ENCODE data around the gene NT5C1B. TPM values are rescaled to one million over a fixed set of nuclear protein-coding genes. Genes with fewer than 3 reads are reported as not detected.

The NT5C1B gene
- polyA plus RNA-seq, 1 donor from 2014 or later, result not detected

DNA sequence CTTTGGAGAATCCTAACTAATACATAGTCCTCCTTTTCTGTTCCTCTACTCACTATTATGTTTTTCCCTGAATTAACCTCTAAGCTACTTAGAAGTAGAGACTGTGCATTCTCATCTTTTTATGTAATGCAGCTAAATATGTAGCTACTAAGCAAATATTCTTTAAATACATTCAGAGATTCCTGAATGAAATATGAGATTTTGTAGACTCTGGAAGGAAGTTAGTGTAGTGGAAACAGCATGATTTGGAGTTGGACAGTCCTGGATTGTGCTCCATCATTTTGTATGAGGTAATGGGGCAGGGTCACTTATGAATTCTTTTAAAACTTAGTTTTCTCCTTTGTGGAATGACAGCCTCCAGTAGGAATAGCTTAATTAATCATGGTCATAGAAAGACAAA lies 24.7 kb upstream of the NT5C1B start:
- no peaks in the 10 kb centered on the region for H3K9me2 ChIP-seq (ENCODE audit: insufficient read depth, low read length)
- no peaks in the 10 kb centered on the region for H3K9me3 ChIP-seq (ENCODE audit: low read length)
- no peak for TF ChIP-seq SMC3 (conservative IDR thresholded peaks at IDR 0.05; ENCODE audit: poor library complexity)
- TF ChIP-seq TAF1 (IDR thresholded peaks at IDR 0.05; ENCODE audit: low read depth), result no peak
- no peak for TF ChIP-seq RAD21 (conservative IDR thresholded peaks at IDR 0.05)
- H3F3A ChIP-seq (ENCODE audit: insufficient read depth, low read length, poor library complexity, severe bottlenecking), result no peaks in the 10 kb centered on the region
- H3K4me2 ChIP-seq (ENCODE audit: low read length), result no peak overlapping the region
- no peaks in the 10 kb centered on the region for H3K79me2 ChIP-seq (replicated peaks; ENCODE audit: insufficient read depth, low read length)
- H3K4me3 ChIP-seq (ENCODE audit: low read length), result no peak overlapping the region
- no peaks in the 10 kb centered on the region for H3K27me3 ChIP-seq (ENCODE audit: insufficient read depth, low read depth, low read length)
- no peak overlapping the region for H3K27ac ChIP-seq (ENCODE audit: low read length)
- no peaks in the 10 kb centered on the region for H4K20me1 ChIP-seq (ENCODE audit: insufficient read depth)
- no peak overlapping the region for H3K9ac ChIP-seq (ENCODE audit: low read length)
- no peaks in the 10 kb centered on the region for H3K36me3 ChIP-seq (ENCODE audit: insufficient read depth, low read length)
- no peak overlapping the region for H2AFZ ChIP-seq (ENCODE audit: low read depth, low read length)

- no peaks in the 10 kb centered on the region for H3K36me3 ChIP-seq (ENCODE audit: insufficient read depth, low read length)
- H3F3A ChIP-seq (ENCODE audit: insufficient read depth, low read length, poor library complexity, severe bottlenecking), result no peaks in the 10 kb centered on the region
- H3K9ac ChIP-seq (ENCODE audit: low read length), result no peak overlapping the region
- TF ChIP-seq MXI1 (conservative IDR thresholded peaks at IDR 0.05; ENCODE audit: poor library complexity, severe bottlenecking), result no peak
- TF ChIP-seq SMC3 (conservative IDR thresholded peaks at IDR 0.05; ENCODE audit: poor library complexity), result no peak
- TF ChIP-seq EP300 (conservative IDR thresholded peaks at IDR 0.05; ENCODE audit: poor library complexity, severe bottlenecking), result no peak
- TF ChIP-seq RAD21 (conservative IDR thresholded peaks at IDR 0.05), result no peak
- no peak for TF ChIP-seq TAF1 (IDR thresholded peaks at IDR 0.05; ENCODE audit: low read depth)
- TF ChIP-seq POLR2AphosphoS5 (IDR thresholded peaks at IDR 0.05), result no peak
- TF ChIP-seq EZH2 (IDR thresholded peaks at IDR 0.05; ENCODE audit: borderline replicate concordance, insufficient read depth, low read length, poor library complexity, severe bottlenecking), result no peak
- TF ChIP-seq, protein P1, sequence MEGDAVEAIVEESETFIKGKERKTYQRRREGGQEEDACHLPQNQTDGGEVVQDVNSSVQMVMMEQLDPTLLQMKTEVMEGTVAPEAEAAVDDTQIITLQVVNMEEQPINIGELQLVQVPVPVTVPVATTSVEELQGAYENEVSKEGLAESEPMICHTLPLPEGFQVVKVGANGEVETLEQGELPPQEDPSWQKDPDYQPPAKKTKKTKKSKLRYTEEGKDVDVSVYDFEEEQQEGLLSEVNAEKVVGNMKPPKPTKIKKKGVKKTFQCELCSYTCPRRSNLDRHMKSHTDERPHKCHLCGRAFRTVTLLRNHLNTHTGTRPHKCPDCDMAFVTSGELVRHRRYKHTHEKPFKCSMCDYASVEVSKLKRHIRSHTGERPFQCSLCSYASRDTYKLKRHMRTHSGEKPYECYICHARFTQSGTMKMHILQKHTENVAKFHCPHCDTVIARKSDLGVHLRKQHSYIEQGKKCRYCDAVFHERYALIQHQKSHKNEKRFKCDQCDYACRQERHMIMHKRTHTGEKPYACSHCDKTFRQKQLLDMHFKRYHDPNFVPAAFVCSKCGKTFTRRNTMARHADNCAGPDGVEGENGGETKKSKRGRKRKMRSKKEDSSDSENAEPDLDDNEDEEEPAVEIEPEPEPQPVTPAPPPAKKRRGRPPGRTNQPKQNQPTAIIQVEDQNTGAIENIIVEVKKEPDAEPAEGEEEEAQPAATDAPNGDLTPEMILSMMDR (IDR thresholded peaks at IDR 0.05; ENCODE audit: poor library complexity, severe bottlenecking), result no peak
- TF ChIP-seq, protein P2, sequence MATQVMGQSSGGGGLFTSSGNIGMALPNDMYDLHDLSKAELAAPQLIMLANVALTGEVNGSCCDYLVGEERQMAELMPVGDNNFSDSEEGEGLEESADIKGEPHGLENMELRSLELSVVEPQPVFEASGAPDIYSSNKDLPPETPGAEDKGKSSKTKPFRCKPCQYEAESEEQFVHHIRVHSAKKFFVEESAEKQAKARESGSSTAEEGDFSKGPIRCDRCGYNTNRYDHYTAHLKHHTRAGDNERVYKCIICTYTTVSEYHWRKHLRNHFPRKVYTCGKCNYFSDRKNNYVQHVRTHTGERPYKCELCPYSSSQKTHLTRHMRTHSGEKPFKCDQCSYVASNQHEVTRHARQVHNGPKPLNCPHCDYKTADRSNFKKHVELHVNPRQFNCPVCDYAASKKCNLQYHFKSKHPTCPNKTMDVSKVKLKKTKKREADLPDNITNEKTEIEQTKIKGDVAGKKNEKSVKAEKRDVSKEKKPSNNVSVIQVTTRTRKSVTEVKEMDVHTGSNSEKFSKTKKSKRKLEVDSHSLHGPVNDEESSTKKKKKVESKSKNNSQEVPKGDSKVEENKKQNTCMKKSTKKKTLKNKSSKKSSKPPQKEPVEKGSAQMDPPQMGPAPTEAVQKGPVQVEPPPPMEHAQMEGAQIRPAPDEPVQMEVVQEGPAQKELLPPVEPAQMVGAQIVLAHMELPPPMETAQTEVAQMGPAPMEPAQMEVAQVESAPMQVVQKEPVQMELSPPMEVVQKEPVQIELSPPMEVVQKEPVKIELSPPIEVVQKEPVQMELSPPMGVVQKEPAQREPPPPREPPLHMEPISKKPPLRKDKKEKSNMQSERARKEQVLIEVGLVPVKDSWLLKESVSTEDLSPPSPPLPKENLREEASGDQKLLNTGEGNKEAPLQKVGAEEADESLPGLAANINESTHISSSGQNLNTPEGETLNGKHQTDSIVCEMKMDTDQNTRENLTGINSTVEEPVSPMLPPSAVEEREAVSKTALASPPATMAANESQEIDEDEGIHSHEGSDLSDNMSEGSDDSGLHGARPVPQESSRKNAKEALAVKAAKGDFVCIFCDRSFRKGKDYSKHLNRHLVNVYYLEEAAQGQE (IDR thresholded peaks at IDR 0.05; ENCODE audit: borderline replicate concordance), result no peak
- no peaks in the 10 kb centered on the region for H3K9me3 ChIP-seq (ENCODE audit: low read length)
- no peak overlapping the region for H2AFZ ChIP-seq (ENCODE audit: low read depth, low read length)
- H3K79me2 ChIP-seq (replicated peaks; ENCODE audit: insufficient read depth, low read length), result no peaks in the 10 kb centered on the region
- no peak overlapping the region for H3K4me2 ChIP-seq (ENCODE audit: low read length)
- H3K27ac ChIP-seq (ENCODE audit: low read length), result no peak overlapping the region
- H4K20me1 ChIP-seq (ENCODE audit: insufficient read depth), result no peaks in the 10 kb centered on the region
- H3K4me3 ChIP-seq (ENCODE audit: low read length), result no peak overlapping the region
- H3K9me2 ChIP-seq (ENCODE audit: insufficient read depth, low read length), result no peaks in the 10 kb centered on the region
- no peaks in the 10 kb centered on the region for H3K27me3 ChIP-seq (ENCODE audit: insufficient read depth, low read depth, low read length)
Measured at GRCh38 chr2:18612133-18612532, 22.8 kb upstream of the NT5C1B start.

GRCh38 chr2:18611604-18612003 lies 22.2 kb upstream of the NT5C1B start:
- no peaks in the 10 kb centered on the region for H3K9me2 ChIP-seq (ENCODE audit: insufficient read depth, low read length)
- no peak overlapping the region for H3K27ac ChIP-seq (ENCODE audit: low read length)
- H2AFZ ChIP-seq (ENCODE audit: low read depth, low read length), result no peak overlapping the region
- H3K9ac ChIP-seq (ENCODE audit: low read length), result no peak overlapping the region
- no peaks in the 10 kb centered on the region for H3K27me3 ChIP-seq (ENCODE audit: insufficient read depth, low read depth, low read length)
- H4K20me1 ChIP-seq (ENCODE audit: insufficient read depth), result no peaks in the 10 kb centered on the region
- no peaks in the 10 kb centered on the region for H3K36me3 ChIP-seq (ENCODE audit: insufficient read depth, low read length)
- TF ChIP-seq, protein P1 (IDR thresholded peaks at IDR 0.05; ENCODE audit: poor library complexity, severe bottlenecking), result no peak
- no peak for TF ChIP-seq SMC3 (conservative IDR thresholded peaks at IDR 0.05; ENCODE audit: poor library complexity)
- TF ChIP-seq, protein P2 (IDR thresholded peaks at IDR 0.05; ENCODE audit: borderline replicate concordance), result no peak
- no peak for TF ChIP-seq EP300 (conservative IDR thresholded peaks at IDR 0.05; ENCODE audit: poor library complexity, severe bottlenecking)
- TF ChIP-seq EZH2 (IDR thresholded peaks at IDR 0.05; ENCODE audit: borderline replicate concordance, insufficient read depth, low read length, poor library complexity, severe bottlenecking), result no peak
- TF ChIP-seq MXI1 (conservative IDR thresholded peaks at IDR 0.05; ENCODE audit: poor library complexity, severe bottlenecking), result no peak
- TF ChIP-seq RAD21 (conservative IDR thresholded peaks at IDR 0.05), result no peak
- no peak for TF ChIP-seq TAF1 (IDR thresholded peaks at IDR 0.05; ENCODE audit: low read depth)
- no peak for TF ChIP-seq POLR2AphosphoS5 (IDR thresholded peaks at IDR 0.05)
- no peaks in the 10 kb centered on the region for H3K9me3 ChIP-seq (ENCODE audit: low read length)
- no peak overlapping the region for H3K4me2 ChIP-seq (ENCODE audit: low read length)
- H3F3A ChIP-seq (ENCODE audit: insufficient read depth, low read length, poor library complexity, severe bottlenecking), result no peaks in the 10 kb centered on the region
- no peak overlapping the region for H3K4me3 ChIP-seq (ENCODE audit: low read length)
- H3K79me2 ChIP-seq (replicated peaks; ENCODE audit: insufficient read depth, low read length), result no peaks in the 10 kb centered on the region

All from neural cell (in vitro differentiated cells).